Stimulated activated CD4-positive, alpha-beta T cell treated with anti-CD3 and anti-CD28 coated beads, Interleukin-4, amount 100 ng/mL, for 24 hours (primary cell): ENCODE data around the gene HOXB1.
A peak's percentile ranks its signal among the peaks of the same experiment; 100 is the strongest.

Source experiments
- DNase-seq: peaks from one replicate; pipeline ENCODE4 v3.0.0-alpha.2; 2020

Gene HOXB1

GRCh38 chr17:48553826-48554225 is 23.0 kb upstream of the HOXB1 start:
- no peak for DNase-seq

- no peak for DNase-seq
Measured at GRCh38 chr17:48553190-48553547, 22.4 kb upstream of the HOXB1 start.

- no peak for DNase-seq
Measured at GRCh38 chr17:48552466-48553189, 21.8 kb upstream of the HOXB1 start.

- DNase-seq: no peak
Measured at GRCh38 chr17:48551596-48552465, 21.0 kb upstream of the HOXB1 start.

- no peak for DNase-seq
Measured at GRCh38 chr17:48551214-48551555, 20.4 kb upstream of the HOXB1 start.

GRCh38 chr17:48550502-48551213 is 19.8 kb upstream of the HOXB1 start:
- DNase-seq: no peak

GRCh38 chr17:48549914-48550501 is 19.2 kb upstream of the HOXB1 start:
- no peak for DNase-seq

GRCh38 chr17:48549281-48549630 is 18.4 kb upstream of the HOXB1 start:
- DNase-seq: no peak

GRCh38 chr17:48548523-48549280 is 17.9 kb upstream of the HOXB1 start:
- DNase-seq: no peak

GRCh38 chr17:48547808-48548522 is 17.2 kb upstream of the HOXB1 start:
- peak; percentile 53 for DNase-seq

GRCh38 chr17:48546924-48547807 is 16.4 kb upstream of the HOXB1 start:
- DNase-seq: no peak

GRCh38 chr17:48546137-48546923 is 15.5 kb upstream of the HOXB1 start:
- no peak for DNase-seq

- no peak for DNase-seq
Measured at GRCh38 chr17:48545539-48545938, 14.7 kb upstream of the HOXB1 start.

GRCh38 chr17:48545022-48545375 is 14.2 kb upstream of the HOXB1 start, which contains the start of gene HOXB2:
Gene HOXB2 (minus strand): TSS chr17:48545109. CDS start chr17:48544911, 198 bp downstream.
- no peak for DNase-seq

- DNase-seq: peak; percentile 38
Measured at GRCh38 chr17:48544349-48545021, 13.7 kb upstream of the HOXB1 start.

GRCh38 chr17:48543854-48544348 is 13.1 kb upstream of the HOXB1 start:
- peak; percentile 49 for DNase-seq

GRCh38 chr17:48543107-48543853 is 12.5 kb upstream of the HOXB1 start:
- DNase-seq: peak; percentile 55

GRCh38 chr17:48542698-48543106 is 11.9 kb upstream of the HOXB1 start:
- DNase-seq: no peak
